Omental fat pad (tissue), 4 donors: ENCODE measurements around the gene BCL2. TPM values are rescaled to one million over a fixed set of nuclear protein-coding genes. Genes with fewer than 3 reads are reported as not detected.

Source experiments
- ATAC-seq: fragments of 150-250 bp; one replicate; pipeline ENCODE4 v1.9.1; 2016; ENCODE audit warnings: mild to moderate bottlenecking, moderate library complexity; ENCODE audit not compliant: low FRiP score
- DNase-seq: peaks from one replicate; pipeline ENCODE4 v3.0.0-alpha.2; 2019; ENCODE audit warnings: low spot score
- total RNA-seq, 4 donors: library from RNA; depleted of rRNA; stranded (reverse); fragments of >200 nt; gene quantifications; one replicate each; pipeline ENCODE4 v1.1.0, GENCODE V29; 2016
- TF ChIP-seq, protein P1 (sequence below), 3 donors: fragments of 450-650 bp; IDR thresholded peaks; one replicate each; pipeline ENCODE4 v1.5.1; 2016 to 2017; ENCODE audit warnings: antibody characterized with exemption in 3 of 3, mild to moderate bottlenecking in 3 of 3, moderate library complexity in 2 of 3

Gene BCL2
- total RNA-seq, 4 donors from 2014 or later, result 18.4 to 84.5 (median 30.2) TPM

DNA sequence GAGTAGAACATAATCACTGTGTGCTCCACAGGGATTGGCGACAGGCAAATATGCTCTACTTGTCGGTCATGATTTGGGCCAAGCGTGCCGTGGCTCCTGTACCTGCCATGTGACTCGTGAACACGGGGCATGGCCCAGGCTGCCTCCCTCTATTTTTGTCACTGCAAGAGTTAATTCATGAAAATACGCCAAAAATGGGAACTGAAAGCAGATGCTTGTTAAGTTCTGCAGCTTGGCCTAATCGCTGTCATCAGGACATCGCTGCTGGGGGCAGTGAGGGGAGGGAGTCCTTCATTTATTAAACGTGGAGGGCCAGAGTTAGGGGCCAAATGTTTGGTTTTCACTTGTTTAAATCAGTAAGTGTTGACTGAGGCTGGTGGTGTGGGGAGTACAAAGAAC lies 177.8 kb downstream of the BCL2 start:
- TF ChIP-seq, protein P1, sequence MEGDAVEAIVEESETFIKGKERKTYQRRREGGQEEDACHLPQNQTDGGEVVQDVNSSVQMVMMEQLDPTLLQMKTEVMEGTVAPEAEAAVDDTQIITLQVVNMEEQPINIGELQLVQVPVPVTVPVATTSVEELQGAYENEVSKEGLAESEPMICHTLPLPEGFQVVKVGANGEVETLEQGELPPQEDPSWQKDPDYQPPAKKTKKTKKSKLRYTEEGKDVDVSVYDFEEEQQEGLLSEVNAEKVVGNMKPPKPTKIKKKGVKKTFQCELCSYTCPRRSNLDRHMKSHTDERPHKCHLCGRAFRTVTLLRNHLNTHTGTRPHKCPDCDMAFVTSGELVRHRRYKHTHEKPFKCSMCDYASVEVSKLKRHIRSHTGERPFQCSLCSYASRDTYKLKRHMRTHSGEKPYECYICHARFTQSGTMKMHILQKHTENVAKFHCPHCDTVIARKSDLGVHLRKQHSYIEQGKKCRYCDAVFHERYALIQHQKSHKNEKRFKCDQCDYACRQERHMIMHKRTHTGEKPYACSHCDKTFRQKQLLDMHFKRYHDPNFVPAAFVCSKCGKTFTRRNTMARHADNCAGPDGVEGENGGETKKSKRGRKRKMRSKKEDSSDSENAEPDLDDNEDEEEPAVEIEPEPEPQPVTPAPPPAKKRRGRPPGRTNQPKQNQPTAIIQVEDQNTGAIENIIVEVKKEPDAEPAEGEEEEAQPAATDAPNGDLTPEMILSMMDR (IDR thresholded peaks at IDR 0.05), result no peak
- ATAC-seq (no peak), DNase-seq (no peak)

DNA sequence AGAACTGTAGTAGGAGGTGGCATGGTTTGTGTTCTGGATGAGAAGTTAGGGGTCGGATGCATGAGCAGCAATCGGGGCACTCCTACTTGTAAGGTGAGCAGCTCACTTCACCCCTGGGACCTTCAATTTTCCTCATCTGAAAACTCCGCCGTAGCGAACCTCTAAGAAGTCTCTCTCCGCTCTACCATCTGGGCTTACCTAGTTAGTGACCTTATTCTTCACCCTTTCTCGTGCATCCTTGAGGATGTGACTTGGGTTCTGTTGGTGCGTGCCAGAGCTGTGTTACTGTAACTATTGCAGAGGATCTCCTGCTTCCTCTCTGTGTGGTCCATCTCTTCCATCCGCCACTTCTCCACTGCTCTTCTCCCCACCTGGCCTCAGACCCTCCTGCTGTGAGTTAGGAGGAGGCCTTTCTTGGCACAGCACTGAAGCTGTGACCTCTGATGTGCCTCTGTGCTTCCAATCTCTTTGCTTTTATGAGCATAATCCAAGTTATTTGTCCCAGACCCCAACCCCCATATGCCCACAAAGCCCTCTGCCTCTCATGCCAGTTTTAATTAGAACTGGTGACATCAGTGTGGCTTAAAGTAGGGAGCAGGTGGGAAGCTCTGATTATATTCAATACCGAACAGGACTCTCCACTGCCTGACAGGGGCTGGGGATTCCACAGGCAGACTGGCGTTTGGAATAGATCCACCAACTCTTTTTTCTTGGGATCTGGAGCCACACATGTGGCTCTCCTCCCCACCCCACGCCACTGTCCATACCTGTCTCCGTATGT lies 178.4 kb downstream of the BCL2 start:
- TF ChIP-seq, protein P1 (IDR thresholded peaks at IDR 0.05), result no peak
- ATAC-seq (no peak), DNase-seq (no peak)

DNA sequence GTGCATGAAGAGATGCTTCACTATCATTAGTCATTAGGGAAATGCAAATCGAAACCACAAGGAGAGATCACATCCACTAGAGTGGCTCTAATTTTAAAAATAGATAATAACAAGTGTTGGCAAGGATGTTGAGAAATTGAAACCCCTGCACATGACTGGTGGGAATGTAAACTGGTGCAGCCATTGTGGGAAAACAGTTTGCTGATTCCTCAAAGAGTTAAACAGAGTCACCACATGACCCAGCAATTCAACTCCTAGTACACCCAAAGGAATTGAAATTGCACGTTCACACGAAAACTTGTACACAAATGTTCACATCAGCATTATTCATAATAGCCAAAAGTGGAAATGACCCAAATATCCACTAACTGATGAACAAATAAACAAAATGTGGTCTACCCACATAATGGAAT lies 179.5 kb downstream of the BCL2 start:
- DNase-seq, result no peak
- TF ChIP-seq, protein P1 (IDR thresholded peaks at IDR 0.05), result no peak
- ATAC-seq, result no peak

DNA sequence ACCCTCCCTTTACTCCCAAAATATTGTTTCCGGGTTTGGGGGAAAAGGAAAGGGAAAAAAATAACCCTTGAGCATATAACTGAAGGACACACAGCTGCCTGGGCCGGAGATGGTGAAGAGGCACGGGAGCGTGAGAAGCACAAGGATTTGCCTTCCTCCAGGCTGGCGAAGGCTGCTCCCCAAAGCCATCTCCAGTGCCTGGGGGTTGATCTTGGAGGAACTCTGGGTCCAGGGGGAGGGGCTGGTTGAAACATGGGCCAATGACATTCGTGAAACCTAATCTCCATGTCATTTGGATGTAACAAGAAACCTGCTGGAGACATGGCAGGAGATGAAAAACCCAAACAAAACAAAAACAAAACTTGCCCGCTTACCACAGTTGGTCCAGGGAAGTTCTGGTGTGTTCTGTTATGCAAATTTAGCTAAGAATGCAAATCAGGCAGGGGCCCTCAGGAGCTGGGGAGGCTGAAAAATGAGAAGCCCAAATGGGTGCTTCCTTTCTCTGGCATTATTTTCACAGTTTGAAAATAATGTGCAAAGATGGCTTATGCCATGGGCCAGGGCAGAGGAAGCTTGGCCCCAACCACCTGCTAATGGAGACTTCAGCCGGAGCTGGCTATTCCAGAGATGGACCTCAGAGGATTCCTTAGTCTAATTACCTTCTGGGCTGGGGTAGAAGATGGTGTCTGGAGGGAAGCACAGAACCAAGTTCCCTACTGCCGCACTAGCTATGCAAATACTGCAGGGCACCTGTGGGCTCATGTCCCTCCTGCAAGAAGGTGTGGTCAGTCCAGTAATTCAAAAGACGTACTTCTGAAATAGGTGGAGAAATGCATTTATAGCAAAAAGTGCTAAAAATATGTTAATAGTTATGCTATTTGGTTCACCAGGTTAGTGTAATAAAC lies 180.9 kb downstream of the BCL2 start:
- no peak for ATAC-seq

DNA sequence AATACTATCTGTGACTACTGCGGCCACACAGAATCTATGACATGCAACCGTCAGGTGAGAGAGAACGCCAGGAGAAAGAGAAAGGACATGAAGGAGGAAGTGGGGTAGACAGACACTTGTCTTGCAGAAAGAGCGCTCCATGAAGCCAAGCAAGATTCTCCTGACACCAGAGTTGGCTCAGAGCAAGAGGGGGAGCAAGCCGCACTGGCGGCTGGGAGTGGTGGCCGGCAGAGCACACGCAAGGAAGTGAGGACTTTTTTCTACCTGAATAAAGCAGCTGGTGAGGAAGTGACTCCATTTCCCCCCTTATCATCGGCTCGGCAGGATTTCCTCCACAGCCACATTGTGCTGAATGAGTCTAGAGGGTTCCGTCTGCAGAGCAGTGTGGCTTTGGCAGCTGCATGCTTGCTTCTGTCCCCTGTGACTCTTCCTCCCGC lies 181.6 kb downstream of the BCL2 start:
- no peak for ATAC-seq
- DNase-seq, result no peak
- TF ChIP-seq, protein P1 (IDR thresholded peaks at IDR 0.05), result no peak

More for the DNA sequence above, 180.9 kb downstream of the BCL2 start:
- TF ChIP-seq, protein P1 (IDR thresholded peaks at IDR 0.05), result no peak
- no peak for DNase-seq

DNA sequence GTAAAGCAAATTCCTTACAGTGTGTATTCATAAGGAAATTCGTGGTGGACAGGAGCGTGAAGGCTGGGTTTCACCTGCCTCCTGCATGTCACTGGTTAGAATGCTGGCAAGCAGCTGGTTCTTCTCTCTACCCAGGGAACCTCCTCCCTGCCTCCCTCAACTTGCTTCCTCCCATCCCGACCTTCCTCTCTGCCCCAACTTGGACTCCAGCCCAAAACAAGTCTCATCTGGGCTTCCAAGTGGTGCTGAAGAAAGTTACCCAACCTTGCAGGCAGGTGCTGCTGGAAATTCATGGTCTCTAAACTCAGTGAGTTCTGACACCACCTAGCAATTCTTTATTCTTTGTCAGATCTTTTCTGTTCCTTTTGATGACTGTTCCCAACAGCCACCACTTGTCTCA lies 184.5 kb downstream of the BCL2 start:
- no peak for DNase-seq
- ATAC-seq, result no peak
- TF ChIP-seq, protein P1 (IDR thresholded peaks at IDR 0.05), result no peak
